GM12865 (cell line): Measurements from ENCODE around the gene SLC25A29.

ENCODE experiments used
- DNase-seq: peaks from one replicate; pipeline ENCODE4 v3.0.0; 2010; ENCODE audit warnings: low read depth
- H3K4me3 ChIP-seq: 2 replicates; pipeline ENCODE4 v1.5.1; 2011; ENCODE audit warnings: mild to moderate bottlenecking, low read depth, low read length, control low read depth
- CTCF ChIP-seq: IDR thresholded peaks from 2 replicates; pipeline ENCODE4 v1.5.1; 2011; ENCODE audit warnings: low read length, control low read depth, low read depth, inconsistent platforms; ENCODE audit not compliant: insufficient read depth; ENCODE audit errors: missing control alignments

Gene SLC25A29

GRCh38 chr14:100241279-100241678 lies 65.0 kb downstream of the SLC25A29 start:
- H3K4me3 ChIP-seq: peak overlapping the region; percentile 89
- no peak for TF ChIP-seq CTCF
- no peak for DNase-seq
